ENCODE results near the gene TRIM17.

Gene TRIM17

GRCh38 chr1:228411548-228412430 is 4.9 kb downstream of the TRIM17 start:
- Histone ChIP-seq H2BK5ac (ENCODE audit: low read depth, low read length, poor library complexity, severe bottlenecking) (no peak overlapping the region), H3K9me3 (ENCODE audit: control insufficient read depth, low read length) (no peaks in the 10 kb centered on the region), H3K4me1 (ENCODE audit: control insufficient read depth, insufficient read depth, low read depth, low read length) (peaks cover 38% of the 10 kb centered on the region), H3K4me3 (ENCODE audit: insufficient read depth in 1 of 2, low read depth in 1 of 2, low read length in 2 of 2) (no peak overlapping the region), H3K27ac (ENCODE audit: low read length, poor library complexity, severe bottlenecking) (no peak overlapping the region), H4K91ac (ENCODE audit: low read length) (no peak overlapping the region), H2AK5ac (ENCODE audit: low read length, severe bottlenecking) (no peak overlapping the region), H2AFZ (ENCODE audit: low read depth, low read length) (no peak overlapping the region), H3K27me3 (ENCODE audit: control insufficient read depth in 1 of 2, insufficient read depth in 1 of 2, low read length in 2 of 2) (peaks cover 14 to 27% of the 10 kb centered on the region in 2 experiments), H3K4me2 (ENCODE audit: low read length, poor library complexity, severe bottlenecking) (no peak overlapping the region), H2BK15ac (ENCODE audit: low read depth, poor library complexity, severe bottlenecking) (no peak overlapping the region), H2BK120ac (ENCODE audit: low read depth, low read length) (no peak overlapping the region), H3K4ac (ENCODE audit: low read depth in 1 of 2, low read length in 2 of 2) (no peak overlapping the region), H3K23ac (ENCODE audit: low read length in 2 of 2) (no peak overlapping the region), H3K79me1 (replicated peaks; ENCODE audit: low read length, poor library complexity, severe bottlenecking) (peaks cover 22% of the 10 kb centered on the region), H3K14ac (ENCODE audit: low read length in 2 of 2) (no peak overlapping the region), H3K18ac (ENCODE audit: low read depth in 1 of 2, low read length in 2 of 2) (no peak overlapping the region), H3K36me3 (ENCODE audit: control insufficient read depth in 1 of 2, insufficient read depth in 2 of 2, low read depth in 1 of 2, low read length in 2 of 2) (peaks cover 14 to 47% of the 10 kb centered on the region in 2 experiments), H4K8ac (ENCODE audit: low read length) (no peak overlapping the region), H2BK12ac (ENCODE audit: low read length in 2 of 2) (no peak overlapping the region), H3K9ac (ENCODE audit: low read length) (no peak overlapping the region)
- no peak for DNase-seq
- WGBS: 96% methylated on average over 8 of the region's 9 CpGs

- no peak overlapping the region for H3K9ac ChIP-seq (ENCODE audit: low read length)
- H3K23ac ChIP-seq (ENCODE audit: low read length in 2 of 2): no peak overlapping the region
- H4K91ac ChIP-seq (ENCODE audit: low read length): no peak overlapping the region
- peaks cover 11 to 24% of the 10 kb centered on the region in 2 experiments for H3K27me3 ChIP-seq (ENCODE audit: control insufficient read depth in 1 of 2, insufficient read depth in 1 of 2, low read length in 2 of 2)
- no peak overlapping the region for H3K4me2 ChIP-seq (ENCODE audit: low read length, poor library complexity, severe bottlenecking)
- no peak overlapping the region for H2BK15ac ChIP-seq (ENCODE audit: low read depth, poor library complexity, severe bottlenecking)
- peaks cover 22% of the 10 kb centered on the region for H3K79me1 ChIP-seq (replicated peaks; ENCODE audit: low read length, poor library complexity, severe bottlenecking)
- no peak overlapping the region for H3K27ac ChIP-seq (ENCODE audit: low read length, poor library complexity, severe bottlenecking)
- H2AFZ ChIP-seq (ENCODE audit: low read depth, low read length): no peak overlapping the region
- no peak overlapping the region for H2BK120ac ChIP-seq (ENCODE audit: low read depth, low read length)
- 93% methylated on average over 5 of the region's 5 CpGs for WGBS
- peaks cover 14 to 47% of the 10 kb centered on the region in 2 experiments for H3K36me3 ChIP-seq (ENCODE audit: control insufficient read depth in 1 of 2, insufficient read depth in 2 of 2, low read depth in 1 of 2, low read length in 2 of 2)
- no peak overlapping the region for H3K18ac ChIP-seq (ENCODE audit: low read depth in 1 of 2, low read length in 2 of 2)
- no peak overlapping the region for H2BK12ac ChIP-seq (ENCODE audit: low read length in 2 of 2)
- H2BK5ac ChIP-seq (ENCODE audit: low read depth, low read length, poor library complexity, severe bottlenecking): no peak overlapping the region
- no peak for DNase-seq
- H3K4me3 ChIP-seq (ENCODE audit: insufficient read depth in 1 of 2, low read depth in 1 of 2, low read length in 2 of 2): no peak overlapping the region
- no peak overlapping the region for H2AK5ac ChIP-seq (ENCODE audit: low read length, severe bottlenecking)
- H3K4ac ChIP-seq (ENCODE audit: low read depth in 1 of 2, low read length in 2 of 2): no peak overlapping the region
- H3K14ac ChIP-seq (ENCODE audit: low read length in 2 of 2): no peak overlapping the region
- no peaks in the 10 kb centered on the region for H3K9me3 ChIP-seq (ENCODE audit: control insufficient read depth, low read length)
- H3K4me1 ChIP-seq (ENCODE audit: control insufficient read depth, insufficient read depth, low read depth, low read length): peaks cover 32% of the 10 kb centered on the region
- no peak overlapping the region for H4K8ac ChIP-seq (ENCODE audit: low read length)
Observed at GRCh38 chr1:228411121-228411520, 5.5 kb downstream of the TRIM17 start.

- no peak overlapping the region for H4K8ac ChIP-seq (ENCODE audit: low read length)
- no peak overlapping the region for H3K4me3 ChIP-seq (ENCODE audit: insufficient read depth in 1 of 2, low read depth in 1 of 2, low read length in 2 of 2)
- H3K4me2 ChIP-seq (ENCODE audit: low read length, poor library complexity, severe bottlenecking): no peak overlapping the region
- no peak overlapping the region for H2AK5ac ChIP-seq (ENCODE audit: low read length, severe bottlenecking)
- H2BK120ac ChIP-seq (ENCODE audit: low read depth, low read length): no peak overlapping the region
- H3K14ac ChIP-seq (ENCODE audit: low read length in 2 of 2): no peak overlapping the region
- no peaks in the 10 kb centered on the region for H3K9me3 ChIP-seq (ENCODE audit: control insufficient read depth, low read length)
- H3K4me1 ChIP-seq (ENCODE audit: control insufficient read depth, insufficient read depth, low read depth, low read length): peaks cover 28% of the 10 kb centered on the region
- H2AFZ ChIP-seq (ENCODE audit: low read depth, low read length): no peak overlapping the region
- H4K91ac ChIP-seq (ENCODE audit: low read length): peak overlapping the region; percentile 52
- H3K27me3 ChIP-seq (ENCODE audit: control insufficient read depth in 1 of 2, insufficient read depth in 1 of 2, low read length in 2 of 2): peaks cover 7 to 20% of the 10 kb centered on the region in 2 experiments
- H3K79me1 ChIP-seq (replicated peaks; ENCODE audit: low read length, poor library complexity, severe bottlenecking): peaks cover 22% of the 10 kb centered on the region
- H2BK15ac ChIP-seq (ENCODE audit: low read depth, poor library complexity, severe bottlenecking): no peak overlapping the region
- H3K27ac ChIP-seq (ENCODE audit: low read length, poor library complexity, severe bottlenecking): no peak overlapping the region
- DNase-seq: no peak
- peaks cover 14 to 47% of the 10 kb centered on the region in 2 experiments for H3K36me3 ChIP-seq (ENCODE audit: control insufficient read depth in 1 of 2, insufficient read depth in 2 of 2, low read depth in 1 of 2, low read length in 2 of 2)
- H3K9ac ChIP-seq (ENCODE audit: low read length): no peak overlapping the region
- H3K18ac ChIP-seq (ENCODE audit: low read depth in 1 of 2, low read length in 2 of 2): no peak overlapping the region
- H2BK12ac ChIP-seq (ENCODE audit: low read length in 2 of 2): no peak overlapping the region
- no peak overlapping the region for H3K4ac ChIP-seq (ENCODE audit: low read depth in 1 of 2, low read length in 2 of 2)
- no peak overlapping the region for H3K23ac ChIP-seq (ENCODE audit: low read length in 2 of 2)
- 92% methylated on average over 11 of the region's 11 CpGs for WGBS
- H2BK5ac ChIP-seq (ENCODE audit: low read depth, low read length, poor library complexity, severe bottlenecking): no peak overlapping the region
Observed at GRCh38 chr1:228410671-228411070, 6.0 kb downstream of the TRIM17 start.

GRCh38 chr1:228410015-228410414 is 6.6 kb downstream of the TRIM17 start:
- Histone ChIP-seq H3K4me2 (ENCODE audit: low read length, poor library complexity, severe bottlenecking) (no peak overlapping the region), H2BK5ac (ENCODE audit: low read depth, low read length, poor library complexity, severe bottlenecking) (no peak overlapping the region), H2AK5ac (ENCODE audit: low read length, severe bottlenecking) (no peak overlapping the region), H2BK15ac (ENCODE audit: low read depth, poor library complexity, severe bottlenecking) (no peak overlapping the region), H3K4me3 (ENCODE audit: insufficient read depth in 1 of 2, low read depth in 1 of 2, low read length in 2 of 2) (no peak overlapping the region), H3K9me3 (ENCODE audit: control insufficient read depth, low read length) (no peaks in the 10 kb centered on the region), H3K27me3 (ENCODE audit: control insufficient read depth in 1 of 2, insufficient read depth in 1 of 2, low read length in 2 of 2) (peaks cover under 1 to 13% of the 10 kb centered on the region in 2 experiments), H3K4ac (ENCODE audit: low read depth in 1 of 2, low read length in 2 of 2) (no peak overlapping the region), H2BK120ac (ENCODE audit: low read depth, low read length) (no peak overlapping the region), H2BK12ac (ENCODE audit: low read length in 2 of 2) (no peak overlapping the region), H3K27ac (ENCODE audit: low read length, poor library complexity, severe bottlenecking) (no peak overlapping the region), H3K14ac (ENCODE audit: low read length in 2 of 2) (no peak overlapping the region), H4K8ac (ENCODE audit: low read length) (no peak overlapping the region), H3K79me1 (replicated peaks; ENCODE audit: low read length, poor library complexity, severe bottlenecking) (peaks cover 22% of the 10 kb centered on the region), H2AFZ (ENCODE audit: low read depth, low read length) (no peak overlapping the region), H3K36me3 (ENCODE audit: control insufficient read depth in 1 of 2, insufficient read depth in 2 of 2, low read depth in 1 of 2, low read length in 2 of 2) (peaks cover 14 to 47% of the 10 kb centered on the region in 2 experiments), H3K9ac (ENCODE audit: low read length) (no peak overlapping the region), H4K91ac (ENCODE audit: low read length) (no peak overlapping the region), H3K4me1 (ENCODE audit: control insufficient read depth, insufficient read depth, low read depth, low read length) (peaks cover 30% of the 10 kb centered on the region), H3K18ac (ENCODE audit: low read depth in 1 of 2, low read length in 2 of 2) (peak overlapping the region in 1 of 2 experiments; percentile 16), H3K23ac (ENCODE audit: low read length in 2 of 2) (no peak overlapping the region)
- peak; percentile 65 for DNase-seq
- WGBS: 91% methylated on average over 8 of the region's 8 CpGs

Data from mesenchymal stem cell (in vitro differentiated cells and primary cell).